ENCODE measurements around the gene VAT1.
A peak's percentile ranks its signal among the peaks of the same experiment; 100 is the strongest.
"Not testable (repeated sequence)": the region's sequence is repeated elsewhere in the genome, so short reads cannot be mapped to it uniquely, and the experiment has no call there.

Gene VAT1

DNA sequence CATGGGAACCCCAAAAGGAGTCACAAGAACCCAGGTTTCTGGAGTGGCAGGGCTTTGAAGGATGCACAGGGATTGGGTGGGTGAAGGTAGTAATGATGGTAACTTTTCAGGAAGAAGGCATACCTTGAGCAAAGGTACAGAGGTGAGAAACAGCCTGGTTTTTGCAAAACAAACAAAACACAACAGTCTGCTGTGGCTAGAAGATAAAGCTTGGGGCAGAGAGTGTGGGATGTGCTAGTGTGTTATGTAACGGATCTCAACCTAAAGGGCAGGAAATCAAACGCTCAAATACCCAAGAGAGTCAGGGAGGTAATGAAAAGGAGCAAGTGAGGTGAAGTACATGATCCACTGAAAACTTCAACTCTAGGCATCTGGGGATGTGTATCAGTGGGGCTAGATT lies 46.9 kb downstream of the VAT1 start:
- no peak for TF ChIP-seq Cebpa-rat (IDR thresholded peaks at IDR 0.05)
- no peaks in the 10 kb centered on the region for H3K27me3 ChIP-seq
- H3K4me3 ChIP-seq = no peak overlapping the region
- H3K4me2 ChIP-seq = peak overlapping the region; percentile 68
- H3K36me3 ChIP-seq = no peaks in the 10 kb centered on the region
- no peaks in the 10 kb centered on the region for H4K20me1 ChIP-seq
- peak overlapping the region; percentile 50 for H3K27ac ChIP-seq
- H3K9ac ChIP-seq = 0 out of 2 replicates have a peak overlapping the region, but pooled peaks have one; percentile 2
- no peaks in the 10 kb centered on the region for H3K9me3 ChIP-seq
- peaks cover 46% of the 10 kb centered on the region for H3K4me1 ChIP-seq

- H3K27ac ChIP-seq, H3K4me3 ChIP-seq, H3K27me3 ChIP-seq, H3K36me3 ChIP-seq, H4K20me1 ChIP-seq, H3K4me2 ChIP-seq, H3K9me3 ChIP-seq, H3K9ac ChIP-seq: not testable (repeated sequence)
- peaks cover 42% of the 10 kb centered on the region for H3K4me1 ChIP-seq
Measured at GRCh38 chr17:42973323-42973722, 48.9 kb downstream of the VAT1 start.

GRCh38 chr17:42971589-42971988 lies 50.6 kb downstream of the VAT1 start:
- H3K4me1 ChIP-seq = peaks cover 40% of the 10 kb centered on the region

DNA sequence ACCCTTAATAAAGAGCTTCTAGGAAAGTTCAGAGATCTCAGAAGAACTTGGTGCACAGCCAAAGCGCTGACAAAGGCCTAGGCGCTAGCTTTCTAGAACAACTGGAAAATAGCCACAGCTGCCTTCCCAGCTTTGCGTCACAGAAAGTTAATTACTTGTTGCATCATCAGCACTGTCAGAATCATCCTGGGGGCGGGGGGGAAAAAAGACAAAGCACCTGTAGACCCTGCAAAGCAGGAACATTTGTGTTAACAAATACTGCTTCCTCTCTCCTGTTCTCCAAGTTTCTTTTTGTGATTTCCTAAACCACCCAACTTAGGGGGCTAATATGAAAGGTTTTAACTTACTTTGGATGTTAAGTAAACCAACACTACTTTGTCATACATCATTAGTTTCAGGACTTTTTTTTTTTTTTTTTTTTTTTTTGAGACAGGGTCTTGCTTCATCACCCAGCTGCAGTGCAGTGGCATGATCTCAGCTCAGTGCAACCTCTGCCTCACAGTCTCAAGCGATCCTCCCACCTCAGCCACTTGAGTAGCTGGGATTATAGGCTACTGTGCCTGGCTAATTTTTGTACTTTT lies 53.1 kb downstream of the VAT1 start:
- Histone ChIP-seq H3K4me3 (no peak overlapping the region), H3K4me1 (peaks cover 24% of the 10 kb centered on the region; the same call in 1 of the 2 replicates), H3K9ac (no peak overlapping the region), H3K4me2 (no peak overlapping the region; the same call in 1 of the 2 replicates), H4K20me1 (no peaks in the 10 kb centered on the region), H3K9me3 (no peaks in the 10 kb centered on the region), H3K27me3 (no peaks in the 10 kb centered on the region), H3K36me3 (no peaks in the 10 kb centered on the region), H3K27ac (no peak overlapping the region)
- TF ChIP-seq Cebpa-rat (IDR thresholded peaks at IDR 0.05) = peak; percentile 49; the same call in 1 of the 2 replicates

More at GRCh38 chr17:42971589-42971988, 50.6 kb downstream of the VAT1 start:
- no peaks in the 10 kb centered on the region for H3K9me3 ChIP-seq
- no peak overlapping the region for H3K4me3 ChIP-seq
- no peak for TF ChIP-seq Cebpa-rat (IDR thresholded peaks at IDR 0.05)
- H3K36me3 ChIP-seq = no peaks in the 10 kb centered on the region
- H3K4me2 ChIP-seq = no peak overlapping the region
- no peaks in the 10 kb centered on the region for H3K27me3 ChIP-seq
- H3K9ac ChIP-seq = no peak overlapping the region
- no peak overlapping the region for H3K27ac ChIP-seq
- no peaks in the 10 kb centered on the region for H4K20me1 ChIP-seq

- H3K36me3 ChIP-seq = peaks cover 2% of the 10 kb centered on the region; the same call in 1 of the 2 replicates
- no peak overlapping the region for H3K4me3 ChIP-seq
- no peaks in the 10 kb centered on the region for H3K27me3 ChIP-seq
- no peaks in the 10 kb centered on the region for H3K9me3 ChIP-seq
- no peak overlapping the region for H3K9ac ChIP-seq
- no peaks in the 10 kb centered on the region for H4K20me1 ChIP-seq
- no peak overlapping the region for H3K4me2 ChIP-seq
- H3K4me1 ChIP-seq = peaks cover 34% of the 10 kb centered on the region
- no peak for TF ChIP-seq Cebpa-rat (IDR thresholded peaks at IDR 0.05)
- H3K27ac ChIP-seq = no peak overlapping the region
Measured at GRCh38 chr17:42967925-42968324, 54.3 kb downstream of the VAT1 start.
